SIG-M5 treated with dmso at 0.1 percent for 504 hours (cell line): ENCODE results near the gene DNAH14.

Experiments
- DNase-seq: peaks from one replicate; lab custom pipeline; 2025; ENCODE audit not compliant: unreplicated experiment; lab: John Stamatoyannopoulos, UW

DNAH14 gene

GRCh38 chr1:225388372-225388771, 458.9 kb downstream of the DNAH14 start:
- no peak for DNase-seq

- no peak for DNase-seq
Measured at GRCh38 chr1:225389843-225390242, 460.4 kb downstream of the DNAH14 start.

GRCh38 chr1:225396357-225396756, 466.9 kb downstream of the DNAH14 start:
- no peak for DNase-seq

GRCh38 chr1:225400968-225401367, 471.5 kb downstream of the DNAH14 start:
- no peak for DNase-seq

GRCh38 chr1:225406976-225407725, 477.7 kb downstream of the DNAH14 start:
- no peak for DNase-seq

GRCh38 chr1:225407755-225408154, 478.3 kb downstream of the DNAH14 start:
- no peak for DNase-seq

GRCh38 chr1:225408249-225408648, 478.8 kb downstream of the DNAH14 start:
- DNase-seq: no peak

- DNase-seq: no peak
Measured at GRCh38 chr1:225409051-225409450, 479.6 kb downstream of the DNAH14 start.

GRCh38 chr1:225410036-225410435, 480.6 kb downstream of the DNAH14 start:
- no peak for DNase-seq

GRCh38 chr1:225412321-225412720, 482.8 kb downstream of the DNAH14 start:
- no peak for DNase-seq

GRCh38 chr1:225412803-225413351, 483.4 kb downstream of the DNAH14 start:
- no peak for DNase-seq

GRCh38 chr1:225413708-225414375, 484.4 kb downstream of the DNAH14 start:
- no peak for DNase-seq

GRCh38 chr1:225415307-225415706, 485.8 kb downstream of the DNAH14 start:
- DNase-seq: peak; percentile 20

GRCh38 chr1:225415967-225416745, 486.7 kb downstream of the DNAH14 start:
- DNase-seq: no peak

GRCh38 chr1:225418059-225418458, 488.6 kb downstream of the DNAH14 start:
- no peak for DNase-seq

- DNase-seq: no peak
Measured at GRCh38 chr1:225418598-225418997, 489.1 kb downstream of the DNAH14 start.

GRCh38 chr1:225422031-225422605, 492.6 kb downstream of the DNAH14 start:
- DNase-seq: peak; percentile 20

GRCh38 chr1:225422795-225423517, 493.5 kb downstream of the DNAH14 start:
- DNase-seq: no peak

- no peak for DNase-seq
Measured at GRCh38 chr1:225423518-225423855, 494.0 kb downstream of the DNAH14 start.

GRCh38 chr1:225424562-225425200, 495.2 kb downstream of the DNAH14 start:
- no peak for DNase-seq
